PFSK-1 (cell line): ENCODE data around the gene SEPTIN6.
A peak's percentile ranks its signal among the peaks of the same experiment; 100 is the strongest.

Experiments
- POLR2AphosphoS5 ChIP-seq: IDR thresholded peaks from 2 replicates; pipeline ENCODE4 v1.6.1; 2012; ENCODE audit warnings: low read depth, mild to moderate bottlenecking, control low read depth, low read length, moderate library complexity
- REST ChIP-seq, 2 experiments: IDR thresholded peaks; 2 replicates each; pipeline versions ENCODE4 v1.6.1 to v1.8.0; 2011 to 2012; ENCODE audit warnings: low read depth in 2 of 2, low read length in 2 of 2, control low read depth in 1 of 2, inconsistent platforms in 1 of 2, mild to moderate bottlenecking in 1 of 2, moderate library complexity in 1 of 2; ENCODE audit not compliant: insufficient read depth in 1 of 2
- SIN3A ChIP-seq: IDR thresholded peaks from 2 replicates; pipeline ENCODE4 v1.6.1; 2012; ENCODE audit warnings: mild to moderate bottlenecking, low read length, moderate library complexity, borderline replicate concordance; ENCODE audit not compliant: insufficient read depth
- TAF1 ChIP-seq: IDR thresholded peaks from 2 replicates; pipeline ENCODE4 v1.6.1; 2012; ENCODE audit warnings: low read length, control low read depth, borderline replicate concordance; ENCODE audit not compliant: insufficient read depth

- peak; percentile 83; the same call in 1 of the 2 replicates for TF ChIP-seq TAF1
- TF ChIP-seq REST (IDR thresholded peaks at IDR 0.05; ENCODE audit: insufficient read depth in 1 of 2, low read depth in 2 of 2, low read length in 2 of 2) = no peak
- peak; percentile 56; the same call in 1 of the 2 replicates for TF ChIP-seq SIN3A
- peak; percentile 72 for TF ChIP-seq POLR2AphosphoS5
Measured at GRCh38 chrX:119693040-119693995, at the start of gene SEPTIN6.
